HG03460 (cell line): ENCODE results near the gene RNF41.

ENCODE experiments used
- ATAC-seq: cut with Tn5 transposase; IDR thresholded peaks from one replicate; pipeline ENCODE4 v1.9.1; 2021; ENCODE audit not compliant: unreplicated experiment

RNF41 gene

DNA sequence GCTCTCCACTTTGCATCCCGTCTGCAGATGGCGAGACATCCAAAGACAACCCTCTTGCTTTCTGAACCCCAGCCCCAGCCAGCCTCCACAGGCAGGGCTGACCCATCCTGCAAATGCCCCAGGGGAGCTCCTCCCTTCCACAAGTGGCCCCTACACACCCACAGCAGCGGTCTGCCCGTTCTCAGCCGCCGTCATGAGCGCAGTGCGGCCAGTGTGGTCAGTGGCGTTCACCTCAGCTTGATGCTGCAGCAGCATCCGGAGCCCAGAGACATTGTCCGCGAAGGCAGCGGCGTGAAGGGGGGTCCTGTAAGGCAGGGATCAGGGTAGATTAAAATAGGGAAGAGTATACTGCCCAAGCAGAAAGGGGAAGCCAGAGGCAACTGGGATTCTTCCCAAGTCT lies 22.8 kb upstream of the RNF41 start:
- no peak for ATAC-seq

DNA sequence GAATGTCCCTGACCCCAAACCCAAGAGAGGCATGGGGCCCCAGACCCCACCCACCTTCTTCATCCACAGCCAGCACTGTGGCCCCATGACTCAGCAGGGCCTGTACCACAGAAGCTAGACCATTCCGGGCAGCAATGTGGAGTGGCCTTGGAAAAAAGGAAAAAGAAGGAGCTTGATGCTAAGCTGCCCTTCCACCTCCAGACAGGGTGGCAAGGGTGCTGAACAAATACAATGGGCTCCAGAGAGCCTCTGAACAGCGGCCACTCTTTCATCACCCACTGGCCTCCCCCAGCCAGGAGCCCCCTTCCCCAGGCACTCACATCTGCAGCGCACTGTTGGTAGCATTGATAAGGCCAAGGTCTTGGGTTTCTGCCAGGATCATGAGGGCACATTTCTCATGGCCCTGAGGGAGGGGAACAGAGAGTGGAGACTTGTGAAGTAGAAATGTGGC lies 22.0 kb upstream of the RNF41 start:
- no peak for ATAC-seq

DNA sequence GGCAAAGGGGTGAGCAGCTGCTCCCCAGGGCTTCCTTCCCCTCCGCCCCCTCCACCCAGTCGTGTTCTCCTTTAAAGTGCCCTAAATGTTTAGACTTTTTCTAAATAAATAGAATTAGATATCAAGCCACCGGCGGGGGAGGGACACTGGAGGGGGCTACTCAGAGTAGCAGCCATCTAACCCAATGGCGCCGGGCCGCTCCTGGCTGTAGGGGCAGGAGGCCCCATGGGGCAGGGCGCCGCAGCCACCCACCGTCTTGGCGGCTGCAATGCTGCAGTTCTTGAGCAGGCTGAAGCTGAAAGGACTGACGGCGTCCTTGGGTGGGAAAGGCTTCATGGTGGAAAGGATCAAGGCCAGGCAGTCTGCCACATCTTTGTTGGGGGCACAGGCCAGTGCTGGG lies 21.3 kb upstream of the RNF41 start:
- ATAC-seq: no peak

DNA sequence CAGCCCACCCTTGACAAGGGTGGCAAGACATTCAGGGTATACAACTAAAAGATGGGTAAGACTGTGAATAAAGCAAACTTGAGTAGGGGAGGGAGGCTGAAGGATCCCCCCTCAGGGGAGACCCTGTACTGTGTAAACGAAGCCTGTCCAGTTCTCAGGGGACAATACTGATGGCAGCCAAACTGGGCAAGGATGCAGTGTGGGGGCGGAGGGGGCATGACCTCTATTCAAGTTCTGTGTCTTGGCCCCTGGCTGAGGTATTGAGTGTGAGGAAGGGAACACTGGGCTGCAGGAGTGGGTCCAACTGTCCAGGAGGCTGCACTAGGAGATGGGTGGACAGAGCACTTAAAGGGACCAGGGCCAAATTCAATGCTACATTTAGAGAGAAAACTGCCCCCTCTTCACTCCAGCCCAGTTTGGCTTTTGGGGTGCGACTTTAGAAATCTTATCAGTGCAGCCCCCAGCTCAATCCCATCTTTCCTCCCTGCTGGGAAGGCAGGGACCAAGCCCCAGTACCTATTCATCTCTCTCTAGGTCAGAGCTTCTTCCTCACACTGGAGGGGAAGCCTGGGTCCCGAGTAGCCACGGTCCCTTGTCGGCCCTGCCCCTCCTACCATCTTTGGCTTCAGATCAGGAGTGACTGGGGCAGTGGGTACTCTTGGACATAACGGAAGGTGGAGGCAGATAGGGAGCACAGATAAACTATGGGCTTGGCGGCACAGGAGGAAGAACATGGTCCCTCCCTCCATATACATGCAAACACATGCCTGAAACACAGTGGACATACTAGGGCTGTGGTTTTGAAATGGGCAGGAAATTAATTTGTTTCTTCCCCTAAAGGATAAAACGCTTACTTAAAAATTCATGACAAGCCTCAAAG lies 19.9 kb upstream of the RNF41 start:
- ATAC-seq: no peak

DNA sequence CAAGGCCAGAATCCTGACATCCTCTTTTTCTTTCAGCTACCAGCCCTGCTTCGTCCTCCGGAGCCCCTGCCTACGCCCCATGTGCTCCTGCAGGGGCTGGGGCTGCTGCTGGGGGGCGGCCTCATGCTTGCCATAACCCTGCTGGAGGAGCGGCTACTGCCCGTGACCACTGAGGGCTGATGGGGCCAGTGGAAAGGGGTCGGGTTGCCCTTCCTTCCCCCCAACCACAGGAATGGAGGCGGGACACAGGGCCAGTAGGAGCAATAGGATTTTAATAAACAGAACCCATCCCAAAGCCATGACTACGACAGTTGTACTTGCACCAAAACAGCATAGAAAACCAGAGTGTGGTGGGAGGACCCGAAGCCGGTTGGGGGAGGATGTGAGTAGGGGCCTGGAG lies 15.8 kb upstream of the RNF41 start:
- ATAC-seq: no peak

DNA sequence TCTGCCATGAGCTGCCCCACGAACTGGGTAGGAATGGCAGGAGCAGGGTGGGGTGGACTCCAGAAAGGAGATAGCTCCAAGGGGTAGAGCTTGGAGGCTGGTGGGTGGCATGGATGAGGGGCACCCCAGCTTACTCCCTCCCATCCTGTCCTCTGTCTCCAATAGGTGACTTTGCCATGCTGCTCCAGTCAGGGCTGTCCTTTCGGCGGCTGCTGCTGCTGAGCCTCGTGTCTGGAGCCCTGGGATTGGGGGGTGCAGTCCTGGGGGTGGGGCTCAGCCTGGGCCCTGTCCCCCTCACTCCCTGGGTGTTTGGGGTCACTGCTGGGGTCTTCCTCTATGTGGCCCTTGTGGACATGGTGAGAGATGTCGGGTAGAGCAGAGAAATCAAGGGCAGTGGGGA lies 15.3 kb upstream of the RNF41 start:
- ATAC-seq: no peak

DNA sequence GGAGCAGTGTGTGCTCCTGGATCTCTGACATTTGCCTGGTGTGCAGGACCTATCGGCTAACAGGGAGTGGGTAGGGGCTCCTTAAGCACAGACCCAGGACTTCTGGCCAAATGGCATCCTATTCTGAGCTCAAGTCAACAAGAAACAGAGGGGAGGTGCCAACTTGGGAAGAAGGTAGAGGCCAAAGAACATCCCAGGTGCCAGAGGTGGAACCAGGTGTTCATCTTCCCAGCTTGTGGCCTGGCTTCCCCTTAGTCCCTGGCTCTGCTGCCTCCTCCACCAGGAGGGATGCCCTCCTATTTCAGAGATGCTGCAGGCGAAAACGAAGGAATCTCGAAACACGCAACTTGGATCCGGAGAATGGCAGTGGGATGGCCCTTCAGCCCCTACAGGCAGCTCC lies 14.4 kb upstream of the RNF41 start:
- ATAC-seq: no peak

DNA sequence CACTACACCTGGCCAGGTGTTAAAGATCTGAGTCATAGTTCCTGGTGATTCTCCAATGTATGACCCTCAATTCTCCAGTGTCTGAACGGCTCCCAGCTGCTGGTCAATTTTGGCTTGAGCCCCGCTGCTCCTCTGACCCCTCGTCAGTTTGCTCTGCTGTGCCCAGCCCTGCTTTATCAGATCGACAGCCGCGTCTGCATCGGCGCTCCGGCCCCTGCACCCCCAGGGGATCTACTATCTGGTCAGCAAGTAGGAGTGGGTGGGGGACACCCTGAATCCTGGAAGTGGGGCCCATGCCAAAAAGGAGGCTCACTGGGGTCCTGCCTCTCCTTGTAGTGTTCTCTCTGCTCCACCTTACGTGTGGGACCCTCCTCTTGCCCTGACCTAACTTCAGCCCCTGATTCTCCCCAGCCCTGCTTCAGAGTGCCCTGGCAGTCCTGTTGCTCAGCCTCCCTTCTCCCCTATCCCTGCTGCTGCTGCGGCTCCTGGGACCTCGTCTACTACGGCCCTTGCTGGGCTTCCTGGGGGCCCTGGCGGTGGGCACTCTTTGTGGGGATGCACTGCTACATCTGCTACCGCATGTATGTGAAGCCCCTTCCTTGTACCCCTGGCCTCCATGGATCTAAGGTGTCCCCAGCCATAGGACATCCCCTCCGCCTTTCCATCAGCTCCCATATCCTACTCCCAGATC lies 13.2 kb upstream of the RNF41 start:
- ATAC-seq: no peak

DNA sequence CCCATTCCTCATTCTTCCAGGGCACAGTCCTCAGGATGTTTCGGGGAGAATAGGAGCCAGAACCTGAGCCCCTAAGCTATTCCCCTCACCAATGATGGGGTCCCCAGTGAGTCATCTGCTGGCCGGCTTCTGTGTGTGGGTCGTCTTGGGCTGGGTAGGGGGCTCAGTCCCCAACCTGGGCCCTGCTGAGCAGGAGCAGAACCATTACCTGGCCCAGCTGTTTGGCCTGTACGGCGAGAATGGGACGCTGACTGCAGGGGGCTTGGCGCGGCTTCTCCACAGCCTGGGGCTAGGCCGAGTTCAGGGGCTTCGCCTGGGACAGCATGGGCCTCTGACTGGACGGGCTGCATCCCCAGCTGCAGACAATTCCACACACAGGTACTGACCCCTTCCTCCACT lies 9.5 kb upstream of the RNF41 start:
- no peak for ATAC-seq

DNA sequence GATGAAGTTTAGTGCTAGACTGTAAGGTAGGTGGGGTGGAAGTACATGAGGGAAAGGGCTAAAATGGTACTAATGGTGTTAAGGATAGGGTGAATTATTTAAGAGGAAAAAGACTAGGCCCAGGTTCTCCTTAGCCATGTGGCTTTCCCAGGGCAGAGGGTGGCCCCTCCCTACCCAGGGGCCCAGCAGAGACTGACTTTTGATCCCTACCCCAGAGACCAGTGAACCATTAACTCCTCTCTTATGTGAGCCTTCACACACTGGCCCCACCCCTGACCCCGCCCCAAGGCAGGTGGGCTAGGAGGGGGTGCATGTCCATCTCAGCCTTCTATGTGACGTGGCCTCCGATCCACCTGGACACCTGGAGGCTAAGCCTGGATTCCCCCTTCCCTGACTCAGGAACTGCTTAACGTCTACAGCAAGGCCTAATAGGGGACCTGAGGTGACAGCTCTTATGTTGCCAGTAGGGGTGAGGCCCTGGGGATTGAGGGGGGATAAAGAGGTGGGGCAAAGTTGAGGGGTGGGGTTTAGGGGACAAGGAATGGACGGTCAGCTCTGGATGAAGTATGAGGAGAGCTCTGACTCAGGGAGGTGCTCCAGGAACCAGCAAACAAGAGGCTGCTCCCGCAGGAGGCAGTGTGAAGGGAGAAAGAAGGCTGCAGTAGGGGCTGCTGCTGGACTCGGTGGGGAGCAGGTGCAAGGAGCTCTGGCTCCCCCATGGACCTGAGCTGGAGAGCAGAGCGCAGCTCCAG lies 8.9 kb upstream of the RNF41 start:
- ATAC-seq: no peak

DNA sequence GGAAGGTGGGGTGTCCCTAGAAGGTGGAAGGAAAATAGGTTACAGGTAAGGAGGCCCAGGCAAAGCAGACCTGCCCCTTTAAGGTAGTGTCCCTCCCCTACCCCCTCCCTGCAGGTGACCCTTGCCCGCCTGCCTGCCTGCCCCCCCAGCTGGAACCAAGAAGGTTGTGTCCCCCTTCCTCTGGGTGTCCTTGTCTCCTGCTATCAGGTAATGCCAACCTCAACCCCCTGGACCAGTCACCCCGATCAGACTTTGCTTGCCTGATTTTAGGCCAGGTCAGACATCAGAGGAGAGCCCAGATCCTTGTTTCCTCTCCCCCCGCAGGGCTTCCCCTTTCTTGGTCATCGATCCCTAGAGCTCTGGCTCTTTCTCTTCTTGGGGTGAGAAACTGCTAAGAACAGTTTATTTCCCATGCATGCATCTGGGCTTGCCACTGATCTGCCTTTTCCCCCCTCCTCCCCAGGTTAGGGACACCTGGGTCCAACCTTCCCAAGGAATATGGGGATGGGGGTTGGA lies 8.3 kb upstream of the RNF41 start, which contains the start of gene SLC39A5:
Gene SLC39A5 (plus strand): TSS at position 136 of the 516 bp plus-strand sequence. CDS start 1,224 bp downstream, outside the sequence.
- ATAC-seq: no peak

DNA sequence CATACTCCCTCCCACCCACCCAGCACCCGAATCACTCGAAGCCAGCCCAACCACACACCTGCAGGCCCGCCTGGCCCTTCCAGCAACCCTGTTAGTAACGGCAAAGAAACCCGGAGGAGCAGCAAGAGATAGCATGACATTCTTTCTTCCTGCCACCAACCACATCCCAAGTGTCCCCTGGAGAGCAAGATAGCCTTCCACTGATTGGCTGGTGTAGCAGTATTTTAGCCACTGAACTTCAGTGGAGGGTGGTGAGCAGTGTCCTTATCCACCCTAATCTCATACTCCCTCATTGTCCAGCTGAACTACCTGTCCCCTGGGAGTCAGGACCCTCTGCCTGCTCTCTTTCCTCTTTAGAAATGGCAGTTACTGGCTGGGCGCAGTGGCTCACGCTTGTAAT lies 7.4 kb upstream of the RNF41 start:
- no peak for ATAC-seq

DNA sequence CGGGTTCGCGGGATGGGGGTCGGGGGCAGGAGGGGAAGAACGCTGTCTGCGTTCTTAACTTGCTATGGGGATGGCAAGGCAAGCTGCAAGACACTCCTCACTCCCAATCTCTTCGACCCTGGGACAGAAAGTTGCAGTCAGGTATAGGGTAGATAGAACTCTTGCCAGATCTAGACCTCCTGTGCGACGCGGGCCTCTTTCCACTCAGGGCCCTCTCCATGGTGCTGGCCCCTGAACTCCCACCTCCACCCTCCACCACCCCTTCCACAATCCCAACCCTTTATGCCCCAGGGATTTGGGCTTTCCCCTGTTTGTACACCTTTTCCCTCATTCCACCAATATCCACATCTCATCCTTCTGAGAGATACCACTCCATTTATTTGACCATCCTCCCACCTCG lies 3.2 kb upstream of the RNF41 start:
- ATAC-seq: no peak

DNA sequence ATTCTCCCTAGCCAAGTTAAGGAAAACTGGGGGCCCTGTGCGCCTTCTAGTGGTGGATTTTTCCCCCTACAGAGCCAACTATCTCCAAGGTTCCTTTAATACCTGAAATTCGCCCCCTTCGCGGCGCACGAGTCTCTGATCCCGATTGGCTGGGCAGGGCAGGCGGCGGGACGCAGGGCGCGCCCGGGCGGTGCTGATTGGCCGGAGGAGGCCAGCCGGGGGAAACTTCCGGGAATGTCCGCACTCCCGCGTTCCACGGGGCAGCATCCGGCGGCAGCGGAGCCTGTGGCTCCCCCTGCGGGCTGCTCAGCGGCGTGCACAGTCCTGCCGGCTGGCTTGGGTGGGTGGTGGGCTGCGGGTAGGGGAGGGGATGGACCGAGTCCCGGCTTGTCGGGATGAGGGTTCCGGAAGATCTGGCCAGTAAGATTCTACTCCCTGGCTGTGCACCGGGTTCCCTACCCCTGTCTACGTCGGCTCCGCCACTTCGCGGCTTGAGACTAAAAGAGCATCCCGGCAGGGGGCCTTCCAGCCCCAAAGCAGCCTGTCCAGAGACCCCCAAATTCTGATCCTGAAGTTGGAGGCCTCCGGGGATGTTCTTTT lies 2.5 kb upstream of the RNF41 start, which contains the start of gene NABP2:
Gene NABP2 (plus strand): TSS at position 241 of the 600 bp plus-strand sequence. CDS start 515 bp downstream, outside the sequence.
- peak; percentile 64 for ATAC-seq

DNA sequence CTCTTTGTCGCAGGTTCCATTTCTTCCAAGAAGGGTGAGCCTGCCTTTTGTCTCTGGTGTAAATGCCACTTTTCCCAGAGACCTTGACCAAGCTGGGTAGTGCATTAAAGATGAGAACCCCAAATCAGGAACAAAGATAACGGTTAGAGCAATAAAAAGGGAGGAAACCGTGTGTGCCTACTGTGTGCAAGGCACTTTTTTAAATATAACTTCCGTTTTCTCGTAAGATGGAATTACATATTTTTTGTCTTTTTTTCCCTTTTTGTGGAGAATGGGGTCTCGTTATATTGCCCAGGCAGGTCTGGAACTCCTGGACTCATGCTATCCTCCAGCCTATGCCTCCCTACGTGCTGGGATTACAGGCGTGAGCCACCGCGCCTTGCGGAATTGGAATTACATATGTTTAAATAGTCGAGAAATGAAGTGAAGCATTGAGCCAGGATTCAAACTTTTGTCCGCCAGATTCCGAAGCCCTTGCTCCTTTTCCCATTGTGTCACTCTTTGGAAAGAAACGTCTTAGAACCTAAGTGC lies 1.9 kb upstream of the RNF41 start:
- no peak for ATAC-seq

DNA sequence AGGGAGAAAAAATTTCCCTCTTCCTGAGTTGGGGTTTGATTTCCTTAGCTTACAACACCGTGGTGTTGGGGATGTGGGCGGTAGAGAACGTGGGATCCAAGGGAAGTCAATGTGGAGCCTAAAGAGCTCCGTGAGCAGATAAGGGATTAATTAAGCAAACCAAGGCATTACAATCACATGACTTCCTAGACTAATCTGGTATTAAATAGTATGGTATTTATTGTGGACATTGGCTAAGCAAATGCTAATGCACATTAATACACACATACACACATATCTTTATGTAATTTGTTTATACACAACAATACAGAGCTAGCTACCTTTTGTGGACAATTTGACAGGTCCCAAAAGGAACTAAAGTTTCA lies 791 bp upstream of the RNF41 start:
- ATAC-seq: no peak

DNA sequence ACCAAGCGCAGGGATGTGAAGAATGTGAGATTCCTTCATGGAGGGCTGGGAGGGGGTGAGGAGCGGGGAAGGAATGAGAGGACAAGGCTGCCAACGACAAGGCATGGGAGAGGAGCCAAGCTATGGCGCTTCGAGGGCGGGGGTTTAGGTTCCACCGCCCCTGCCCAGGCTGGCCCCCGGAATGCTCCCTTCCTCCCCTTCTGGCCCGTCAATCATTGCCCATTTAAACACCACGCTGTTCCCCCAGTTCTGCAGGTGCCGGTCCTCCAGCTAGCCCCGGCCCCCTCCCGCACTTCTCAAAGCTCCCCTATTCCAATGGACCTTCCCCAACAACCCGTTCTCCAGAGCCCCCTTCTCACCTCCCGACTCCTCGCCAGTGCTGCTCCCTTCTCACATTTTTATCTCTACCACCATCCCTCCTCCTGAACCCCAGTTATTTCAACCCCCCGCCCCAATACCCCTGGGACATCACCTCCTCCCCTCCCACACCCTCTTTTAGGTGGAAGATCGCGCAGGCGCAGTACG lies 428 bp downstream of the RNF41 start:
- ATAC-seq: peak; percentile 16

DNA sequence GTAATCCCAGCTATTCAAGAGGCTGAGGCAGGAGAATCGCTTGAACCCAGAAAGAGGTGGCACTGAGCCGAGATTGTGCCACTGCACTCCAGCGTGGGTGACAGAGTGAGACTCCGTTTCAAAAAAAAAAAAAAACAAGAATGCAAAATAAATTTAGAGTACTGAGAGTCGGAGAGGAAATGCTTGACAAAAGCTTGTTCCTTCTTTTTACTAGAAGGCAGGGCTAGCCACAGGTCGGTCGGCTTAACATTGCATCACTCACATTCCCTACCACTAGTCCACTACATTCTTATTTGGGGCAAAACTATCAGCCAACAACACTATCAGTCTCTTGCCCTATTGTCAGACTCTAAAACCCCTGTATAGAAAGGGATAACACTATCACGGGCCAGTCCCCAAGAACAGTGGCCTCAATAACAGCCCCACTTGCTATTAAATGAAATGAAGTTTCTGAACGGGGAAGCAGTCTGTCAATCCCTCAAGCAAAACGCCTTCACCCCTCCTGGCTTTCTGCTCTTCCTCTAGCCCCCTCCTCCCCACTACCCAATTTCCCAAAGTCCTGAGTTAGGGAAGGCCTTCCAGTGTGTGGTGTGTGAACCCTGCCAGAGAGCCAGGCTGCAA lies 1.0 kb downstream of the RNF41 start:
- ATAC-seq: no peak

DNA sequence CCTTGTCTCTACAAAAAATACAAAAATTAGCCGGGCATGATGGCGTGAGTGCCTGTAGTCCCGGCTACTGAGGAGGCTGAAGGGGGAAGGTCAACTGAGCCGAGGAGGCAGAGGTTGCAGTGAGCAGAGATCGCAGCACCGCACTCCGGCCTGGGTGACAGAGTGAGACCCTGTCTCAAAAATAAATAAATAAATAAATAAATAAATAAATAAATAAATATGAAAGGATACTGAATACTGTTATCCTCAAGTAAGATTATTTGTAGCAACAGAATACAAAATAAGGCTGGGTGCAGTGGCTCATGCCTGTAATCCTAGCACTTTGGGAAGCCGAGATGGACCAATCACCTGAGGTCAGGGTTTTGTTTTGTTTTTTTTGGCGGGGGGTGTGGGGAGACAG lies 1.9 kb downstream of the RNF41 start:
- ATAC-seq: no peak

DNA sequence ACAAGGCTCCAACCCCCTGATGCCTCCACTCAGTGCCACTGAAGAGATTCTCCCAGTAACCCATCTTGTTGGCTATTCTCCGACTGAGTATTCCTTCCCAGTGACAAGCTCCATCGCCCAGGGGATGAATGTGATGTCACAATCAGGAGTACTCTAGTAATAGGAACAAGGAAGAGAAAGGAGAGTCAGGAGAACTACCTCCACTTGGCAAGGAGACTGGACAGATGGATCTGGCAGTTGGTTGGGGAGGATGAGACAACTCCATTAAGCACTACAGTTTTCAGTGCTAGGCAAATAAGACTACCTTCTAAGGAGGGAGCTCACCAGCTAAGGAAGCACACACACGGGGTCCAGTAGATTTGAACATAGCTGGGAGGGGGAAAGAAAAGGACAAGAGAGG lies 5.3 kb downstream of the RNF41 start:
- ATAC-seq: no peak
